Activated T-helper 2 cell treated with anti-CD3 and anti-CD28 coated beads, Interferon-gamma antibody, Interleukin-2, Interleukin-4, amounts not matched to agents 10 μg/mL and 5 μg/mL and 100 μg/mL, durations not matched to agents 14 hours and 24 hours and 36 hours (primary cell): Measurements from ENCODE around the gene NPAS2. TPM values are rescaled to one million over a fixed set of nuclear protein-coding genes. Genes with fewer than 3 reads are reported as not detected.

ENCODE experiments used
- DNase-seq: peaks from one replicate; pipeline ENCODE4 v3.0.0; 2021; ENCODE audit warnings: low spot score
- H3K27ac Mint-ChIP-seq: one replicate; pipeline ENCODE4 v1.8.0; 2021; ENCODE audit warnings: mixed read lengths
- H3K27me3 Mint-ChIP-seq: one replicate; pipeline ENCODE4 v1.8.0; 2021; ENCODE audit warnings: low read depth, mixed read lengths
- H3K36me3 Mint-ChIP-seq: one replicate; pipeline ENCODE4 v1.8.0; 2021; ENCODE audit warnings: low read depth, mixed read lengths
- H3K4me1 Mint-ChIP-seq: one replicate; pipeline ENCODE4 v1.8.0; 2021; ENCODE audit warnings: low read depth, mixed read lengths
- H3K4me3 Mint-ChIP-seq: one replicate; pipeline ENCODE4 v1.8.0; 2021; ENCODE audit warnings: low read depth, mild to moderate bottlenecking, moderate library complexity, mixed read lengths
- H3K9me3 Mint-ChIP-seq: one replicate; pipeline ENCODE4 v1.8.0; 2021; ENCODE audit warnings: mixed read lengths
- intact Hi-C: fragments of 100-400 bp; cut with micrococcal nuclease; formaldehyde crosslinking; loops from one replicate; pipeline ENCODE4 v1.15.1; 2023
- total RNA-seq: library from RNA; stranded (reverse); gene quantifications from 2 replicates; pipeline ENCODE4 v1.2.3, GENCODE V29; 2022

NPAS2 gene
- total RNA-seq, 1 donor from 2014 or later = 5.6 TPM

GRCh38 chr2:100870652-100871531 is 51.0 kb downstream of the NPAS2 start:
- H3K36me3 Mint-ChIP-seq = peaks cover 5% of the 10 kb centered on the region
- H3K4me1 Mint-ChIP-seq = peaks cover 5% of the 10 kb centered on the region
- H3K27ac Mint-ChIP-seq = no peak overlapping the region
- H3K4me3 Mint-ChIP-seq = no peak overlapping the region
- H3K9me3 Mint-ChIP-seq = peaks cover 15% of the 10 kb centered on the region
- DNase-seq = no peak
- H3K27me3 Mint-ChIP-seq = no peaks in the 10 kb centered on the region
- intact Hi-C loops = no loop called here

- Mint-ChIP-seq H3K27ac (peak overlapping the region; percentile 48), H3K36me3 (no peaks in the 10 kb centered on the region), H3K4me1 (peaks cover 16% of the 10 kb centered on the region), H3K4me3 (no peak overlapping the region), H3K9me3 (no peaks in the 10 kb centered on the region), H3K27me3 (no peaks in the 10 kb centered on the region)
- DNase-seq = no peak
- intact Hi-C loops = no loop called here
Observed at GRCh38 chr2:100875516-100876230, 55.7 kb downstream of the NPAS2 start.

DNA sequence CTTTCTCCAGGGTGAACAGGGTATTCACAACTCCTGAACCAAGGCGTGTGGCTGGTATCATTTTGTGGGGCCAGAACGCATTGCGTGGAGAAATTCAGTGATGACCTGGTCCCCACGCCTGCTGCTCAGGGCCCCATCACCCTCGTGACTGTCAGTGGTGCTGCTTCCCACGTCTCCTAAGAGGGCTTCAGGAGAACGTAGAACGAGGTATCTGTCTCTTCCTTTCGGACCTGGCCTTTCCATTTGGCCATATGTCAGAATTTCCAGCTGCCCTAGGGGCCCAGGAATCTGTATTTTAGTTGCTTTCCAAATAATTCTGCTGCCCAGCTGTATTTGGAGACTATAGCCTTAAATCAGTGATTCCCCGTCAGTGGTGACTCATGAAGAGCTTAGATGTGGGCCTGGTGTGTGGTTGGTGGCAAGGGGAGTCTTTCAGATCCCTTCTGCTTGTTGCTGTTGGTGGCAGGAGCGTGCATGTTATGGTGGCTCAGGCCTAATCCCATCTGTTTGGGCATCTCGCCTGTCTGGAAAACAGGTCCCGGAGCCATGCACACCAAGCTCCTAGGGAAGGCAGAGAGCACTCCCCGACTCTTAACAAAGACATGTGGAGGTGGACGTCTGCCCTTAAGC is 56.4 kb downstream of the NPAS2 start:
- Mint-ChIP-seq H3K4me3 (no peak overlapping the region), H3K4me1 (peaks cover 17% of the 10 kb centered on the region), H3K27ac (peak overlapping the region; percentile 24), H3K27me3 (no peaks in the 10 kb centered on the region), H3K36me3 (no peaks in the 10 kb centered on the region), H3K9me3 (no peaks in the 10 kb centered on the region)
- intact Hi-C loops = no loop called here
- no peak for DNase-seq

DNA sequence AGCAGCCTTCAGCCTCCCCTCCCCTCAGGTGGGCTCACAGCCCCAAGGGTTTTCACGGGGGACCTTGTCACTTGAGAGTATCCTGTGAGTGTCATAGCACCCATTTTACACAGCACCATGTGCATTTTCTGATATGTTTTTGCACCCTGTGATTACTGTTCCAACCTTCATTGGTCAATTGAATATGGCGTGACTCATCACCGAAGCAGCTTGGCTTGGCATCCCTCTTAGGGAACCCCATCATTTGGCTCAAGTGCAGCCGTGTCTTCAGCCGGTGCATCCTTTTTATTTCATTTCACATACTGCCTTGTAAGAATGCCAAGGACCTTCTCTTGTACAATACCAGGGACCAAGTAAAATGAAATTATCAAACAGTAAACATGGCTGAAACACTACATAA is 57.6 kb downstream of the NPAS2 start:
- H3K4me1 Mint-ChIP-seq = peaks cover 15% of the 10 kb centered on the region
- no peaks in the 10 kb centered on the region for H3K27me3 Mint-ChIP-seq
- intact Hi-C loops = no loop called here
- no peaks in the 10 kb centered on the region for H3K9me3 Mint-ChIP-seq
- H3K27ac Mint-ChIP-seq = no peak overlapping the region
- DNase-seq = no peak
- H3K4me3 Mint-ChIP-seq = no peak overlapping the region
- no peaks in the 10 kb centered on the region for H3K36me3 Mint-ChIP-seq

DNA sequence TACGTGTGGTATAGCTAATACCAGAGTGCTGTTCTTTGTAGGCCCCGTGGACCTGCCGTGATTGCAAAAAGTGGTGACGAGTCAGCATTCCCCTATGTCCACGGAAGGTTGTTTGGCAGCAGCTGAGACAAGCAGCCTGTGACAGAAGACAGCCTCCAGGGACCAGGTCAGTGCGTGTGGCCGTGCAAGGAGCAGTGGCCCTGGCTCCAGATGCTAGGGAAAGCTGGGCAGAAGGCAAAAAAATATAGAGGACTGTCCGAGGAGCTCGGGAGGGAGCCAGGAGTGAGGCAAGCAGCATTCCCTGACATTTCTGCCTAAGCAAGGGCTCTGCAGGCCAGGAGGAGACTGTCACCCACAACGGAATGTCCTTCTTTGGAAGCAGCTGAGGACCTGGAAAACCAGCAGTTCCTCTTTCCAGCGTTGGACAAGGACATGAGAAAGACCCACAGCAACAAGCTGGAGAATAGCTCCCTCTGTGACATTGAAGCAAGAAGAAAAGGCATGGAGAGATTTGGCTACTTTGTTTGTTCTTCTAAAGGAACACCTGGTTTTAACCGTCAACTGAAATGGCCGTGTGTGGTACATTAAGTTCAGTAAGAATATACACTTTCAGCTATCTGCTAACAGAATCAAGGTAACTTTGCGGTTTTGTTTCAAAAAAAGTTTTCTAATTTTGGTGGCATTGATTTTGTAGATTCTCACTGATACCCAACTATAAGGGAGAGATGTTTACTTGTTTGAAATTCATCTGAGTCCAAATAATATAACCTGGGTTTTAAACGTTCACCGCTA is 58.3 kb downstream of the NPAS2 start:
- Mint-ChIP-seq H3K27me3 (no peaks in the 10 kb centered on the region), H3K27ac (no peak overlapping the region), H3K36me3 (no peaks in the 10 kb centered on the region), H3K9me3 (no peaks in the 10 kb centered on the region), H3K4me3 (no peak overlapping the region), H3K4me1 (peaks cover 15% of the 10 kb centered on the region)
- no peak for DNase-seq
- intact Hi-C loops = no loop called here

DNA sequence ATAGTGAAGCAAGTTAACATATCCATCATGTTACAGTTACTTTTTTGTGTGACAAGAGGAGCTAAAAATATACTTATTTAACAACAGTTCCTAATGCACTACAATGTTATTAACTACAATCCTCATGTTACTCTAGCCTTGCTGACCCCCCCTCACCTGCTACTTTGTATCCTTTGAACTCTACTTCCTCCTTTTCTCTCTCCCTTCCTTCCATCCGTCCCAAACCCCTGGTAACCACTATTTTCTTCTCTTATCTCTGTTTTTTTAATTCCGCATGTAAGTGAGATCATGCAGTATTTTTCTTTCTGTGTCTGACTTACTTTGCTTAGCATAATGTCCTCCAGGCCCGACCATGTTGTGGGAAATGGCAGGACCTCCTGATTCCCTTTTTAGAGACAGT is 59.4 kb downstream of the NPAS2 start:
- Mint-ChIP-seq H3K36me3 (no peaks in the 10 kb centered on the region), H3K4me1 (peaks cover 15% of the 10 kb centered on the region), H3K4me3 (no peak overlapping the region), H3K27me3 (no peaks in the 10 kb centered on the region), H3K9me3 (no peaks in the 10 kb centered on the region), H3K27ac (no peak overlapping the region)
- DNase-seq = no peak
- intact Hi-C loops = no loop called here

GRCh38 chr2:100880036-100880435 is 60.1 kb downstream of the NPAS2 start:
- Mint-ChIP-seq H3K27ac (no peak overlapping the region), H3K4me1 (peaks cover 15% of the 10 kb centered on the region), H3K4me3 (no peak overlapping the region), H3K36me3 (no peaks in the 10 kb centered on the region), H3K27me3 (no peaks in the 10 kb centered on the region), H3K9me3 (no peaks in the 10 kb centered on the region)
- intact Hi-C loops = no loop called here
- DNase-seq = no peak

GRCh38 chr2:100880730-100881129 is 60.8 kb downstream of the NPAS2 start:
- DNase-seq = no peak
- Mint-ChIP-seq H3K27ac (no peak overlapping the region), H3K36me3 (no peaks in the 10 kb centered on the region), H3K9me3 (no peaks in the 10 kb centered on the region), H3K4me1 (peaks cover 12% of the 10 kb centered on the region), H3K4me3 (no peak overlapping the region), H3K27me3 (no peaks in the 10 kb centered on the region)
- intact Hi-C loops = no loop called here

DNA sequence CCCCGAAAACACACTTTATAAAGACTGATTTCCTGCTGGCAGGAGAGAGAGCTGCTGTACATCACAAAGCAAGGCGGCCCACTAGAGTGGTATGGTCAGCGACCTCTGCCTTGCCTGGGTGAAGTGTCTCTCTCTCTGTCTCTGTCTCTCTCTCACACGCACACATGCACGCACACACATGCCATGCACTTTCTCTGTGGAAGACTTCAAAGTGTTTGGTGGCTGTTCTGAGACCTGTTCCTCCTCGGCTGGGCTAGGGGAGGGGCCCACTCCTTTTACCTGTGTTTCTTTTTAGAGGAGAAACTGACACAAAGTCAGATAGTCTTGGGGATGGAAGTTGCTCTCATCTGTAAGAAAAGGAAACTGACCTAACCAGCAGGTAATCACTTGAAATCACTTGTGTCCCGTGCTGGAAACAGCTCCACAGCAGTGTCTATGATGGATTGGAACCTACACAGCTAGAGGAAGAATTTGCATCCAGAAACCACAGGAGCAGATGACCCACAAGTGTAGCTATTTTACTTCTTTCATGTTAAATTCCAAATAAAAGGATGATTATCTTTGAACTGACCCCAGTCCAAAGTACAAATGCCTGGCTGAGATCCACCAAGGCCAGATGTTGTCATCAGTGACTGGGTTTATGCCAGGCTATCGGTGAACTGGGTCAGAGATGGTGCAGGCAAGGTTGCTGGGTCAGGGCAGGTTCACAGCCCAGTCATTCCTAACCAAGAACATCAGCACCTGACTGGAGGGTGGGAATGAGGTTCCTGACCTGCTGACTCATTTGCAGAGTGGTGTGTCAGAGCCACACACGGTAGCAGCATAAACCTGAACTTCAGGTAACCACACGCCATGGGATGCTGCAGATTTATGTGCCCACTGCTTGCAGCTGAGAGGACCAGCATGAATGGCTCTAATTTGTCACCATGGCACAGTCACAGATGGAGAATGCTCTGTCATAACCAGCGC is 63.0 kb downstream of the NPAS2 start:
- intact Hi-C loops = no loop called here
- Mint-ChIP-seq H3K27me3 (no peaks in the 10 kb centered on the region), H3K36me3 (no peaks in the 10 kb centered on the region), H3K4me1 (peaks cover 4% of the 10 kb centered on the region), H3K4me3 (no peak overlapping the region), H3K9me3 (no peaks in the 10 kb centered on the region), H3K27ac (no peak overlapping the region)
- no peak for DNase-seq

GRCh38 chr2:100884145-100884621 is 64.2 kb downstream of the NPAS2 start:
- intact Hi-C loops = no loop called here
- no peaks in the 10 kb centered on the region for H3K9me3 Mint-ChIP-seq
- H3K4me1 Mint-ChIP-seq = peaks cover 2% of the 10 kb centered on the region
- H3K27ac Mint-ChIP-seq = no peak overlapping the region
- no peak for DNase-seq
- no peaks in the 10 kb centered on the region for H3K36me3 Mint-ChIP-seq
- H3K4me3 Mint-ChIP-seq = no peak overlapping the region
- H3K27me3 Mint-ChIP-seq = no peaks in the 10 kb centered on the region

DNA sequence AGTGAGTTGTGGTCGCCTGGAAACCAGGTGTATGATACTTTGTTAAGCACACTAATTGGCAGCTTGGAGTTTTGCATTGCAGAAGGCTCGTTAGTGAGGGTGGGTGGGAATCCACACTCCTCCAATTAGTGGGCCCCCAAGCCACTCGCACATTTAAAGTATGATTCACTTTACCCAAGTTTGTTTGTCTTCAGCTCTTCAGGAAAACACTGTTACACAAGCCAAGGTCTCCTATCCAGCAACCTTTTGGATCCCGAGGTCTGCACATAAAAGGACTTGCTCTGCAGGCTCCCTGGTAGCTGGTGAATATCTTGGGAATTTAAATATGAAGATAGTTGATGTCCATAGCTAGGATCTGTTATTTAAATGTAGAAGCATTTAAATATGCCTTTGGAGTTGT is 66.1 kb downstream of the NPAS2 start:
- no peaks in the 10 kb centered on the region for H3K4me1 Mint-ChIP-seq
- no peaks in the 10 kb centered on the region for H3K27me3 Mint-ChIP-seq
- H3K27ac Mint-ChIP-seq = no peak overlapping the region
- no peaks in the 10 kb centered on the region for H3K36me3 Mint-ChIP-seq
- DNase-seq = no peak
- intact Hi-C loops = no loop called here
- H3K4me3 Mint-ChIP-seq = no peak overlapping the region
- H3K9me3 Mint-ChIP-seq = no peaks in the 10 kb centered on the region
